Esophagus (tissue), 2 donors: ENCODE results near the gene SIGLEC14. TPM values are rescaled to one million over a fixed set of nuclear protein-coding genes. Genes with fewer than 3 reads are reported as not detected.

Experiments
- H3K27ac ChIP-seq, 2 donors: one replicate each; pipeline ENCODE4 v1.5.1; 2013; ENCODE audit warnings: low read depth in 2 of 2, mild to moderate bottlenecking in 2 of 2, inconsistent platforms in 1 of 2, low read length in 1 of 2, moderate library complexity in 1 of 2
- H3K27me3 ChIP-seq, 2 donors: one replicate each; pipeline ENCODE4 v1.6.1; 2013; ENCODE audit warnings: low read length in 2 of 2, control low read depth in 1 of 2, mild to moderate bottlenecking in 1 of 2; ENCODE audit not compliant: insufficient read depth in 2 of 2, control insufficient read depth in 1 of 2
- H3K36me3 ChIP-seq, 2 donors: one replicate each; pipeline ENCODE4 v1.6.1; 2013; ENCODE audit warnings: low read length in 1 of 2; ENCODE audit not compliant: control insufficient read depth in 2 of 2, insufficient read depth in 2 of 2
- H3K4me1 ChIP-seq, 2 donors: one replicate each; pipeline ENCODE4 v1.6.1; 2013; ENCODE audit warnings: low read length in 1 of 2; ENCODE audit not compliant: control insufficient read depth in 2 of 2, insufficient read depth in 2 of 2
- H3K4me3 ChIP-seq, 2 donors: one replicate each; pipeline ENCODE4 v1.5.1; 2013; ENCODE audit warnings: low read length in 2 of 2, mild to moderate bottlenecking in 2 of 2, low read depth in 1 of 2, moderate library complexity in 1 of 2
- H3K9me3 ChIP-seq, 2 donors: one replicate each; pipeline ENCODE4 v1.6.1; 2013; ENCODE audit warnings: mild to moderate bottlenecking in 2 of 2, low read depth in 1 of 2, low read length in 1 of 2, moderate library complexity in 1 of 2; ENCODE audit not compliant: control insufficient read depth in 2 of 2, insufficient read depth in 1 of 2
- WGBS, 2 donors: extraction: QIAGEN DNeasy Blood & Tissue Kit; methylation state at CpG; one replicate each; pipeline ENCODE4 v1.1.7; 2013; 5-methylcytosine and 5-hydroxymethylcytosine counted together
- polyA plus RNA-seq, 2 donors: library from polyadenylated mRNA; stranded (reverse); fragments of 200-250 nt; gene quantifications; one replicate each; pipeline ENCODE4 v1.2.3, GENCODE V29; 2013
- donor health status: healthy with polysubstance abuse.
- donor health status: Bipolar disorder and iron deficiency.

Gene SIGLEC14
- polyA plus RNA-seq, 2 donors, result 0.11 to 0.26 TPM

DNA sequence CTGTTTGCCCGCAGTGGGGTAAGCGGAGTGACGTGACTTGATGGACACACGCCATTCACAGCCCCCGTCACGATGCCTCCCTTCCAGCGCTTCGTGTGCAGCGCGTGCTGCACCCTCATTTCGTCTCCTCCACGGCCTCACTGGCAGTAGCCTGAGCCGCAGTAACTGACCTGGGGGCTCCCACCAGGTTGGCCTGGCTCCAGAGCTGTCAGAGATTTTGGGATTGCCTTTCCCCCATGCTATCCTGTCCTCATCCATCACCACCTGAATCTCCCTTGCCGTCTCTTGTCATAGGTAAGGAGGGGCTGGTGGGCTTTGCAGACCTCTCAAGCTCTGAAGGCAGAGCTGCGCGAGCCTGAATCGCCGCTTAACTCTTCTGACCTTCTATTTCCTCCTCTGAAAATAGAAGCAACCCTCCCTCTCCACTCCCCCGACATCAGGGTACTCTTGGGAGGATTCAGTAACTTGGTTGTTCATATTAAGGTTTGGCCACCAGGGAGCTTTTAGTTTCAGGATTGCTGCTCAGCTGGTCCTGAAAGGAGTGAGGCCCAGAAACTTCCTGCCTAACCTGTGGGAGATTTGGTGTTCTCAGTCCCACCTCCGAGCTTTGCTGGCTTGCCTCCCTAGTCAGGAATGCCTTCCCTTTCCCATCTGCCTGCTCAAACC, 44.3 kb downstream of the SIGLEC14 start:
- H3K4me1 ChIP-seq, result no peaks in the 10 kb centered on the region
- no peak overlapping the region for H3K4me3 ChIP-seq
- WGBS, 2 donors, result 89 to 90% methylated on average over 20 of the region's 20 CpGs
- peaks cover 0 to 5% of the 10 kb centered on the region in 2 donors for H3K9me3 ChIP-seq
- no peak overlapping the region for H3K27ac ChIP-seq
- no peaks in the 10 kb centered on the region for H3K36me3 ChIP-seq
- no peaks in the 10 kb centered on the region for H3K27me3 ChIP-seq

DNA sequence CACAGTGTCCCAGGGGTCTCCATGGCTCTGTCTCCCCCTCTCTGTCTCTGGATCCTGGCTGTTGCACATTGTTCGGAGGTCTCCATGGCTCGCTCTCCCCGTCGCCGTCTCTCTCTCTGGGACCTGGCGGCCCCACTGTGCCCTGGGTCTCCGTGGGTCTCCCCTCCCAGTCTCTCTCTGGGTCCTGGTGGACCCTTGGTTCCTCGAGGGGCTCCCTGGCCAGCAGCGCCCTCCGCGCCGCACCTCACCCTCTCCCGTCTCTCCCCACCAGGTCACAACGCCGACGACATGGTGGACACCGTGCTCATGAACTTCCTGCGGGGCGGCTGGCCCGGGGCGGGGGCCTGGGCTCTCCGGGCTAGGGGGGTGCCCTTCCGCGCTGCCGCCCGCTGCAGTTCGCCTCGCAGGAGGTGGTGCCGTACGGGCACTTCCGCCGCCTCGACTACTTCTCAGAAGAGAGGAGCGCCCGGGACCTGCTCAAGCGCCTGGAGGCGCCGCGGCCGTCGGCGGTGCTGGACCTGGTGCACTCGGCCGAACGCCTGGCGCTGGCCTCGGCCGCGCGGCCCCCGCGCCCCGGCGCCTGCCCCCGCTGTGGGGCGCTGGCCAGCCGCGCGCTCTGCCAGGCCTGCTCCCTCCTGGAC, 45.6 kb downstream of the SIGLEC14 start:
- no peak overlapping the region for H3K27ac ChIP-seq

DNA sequence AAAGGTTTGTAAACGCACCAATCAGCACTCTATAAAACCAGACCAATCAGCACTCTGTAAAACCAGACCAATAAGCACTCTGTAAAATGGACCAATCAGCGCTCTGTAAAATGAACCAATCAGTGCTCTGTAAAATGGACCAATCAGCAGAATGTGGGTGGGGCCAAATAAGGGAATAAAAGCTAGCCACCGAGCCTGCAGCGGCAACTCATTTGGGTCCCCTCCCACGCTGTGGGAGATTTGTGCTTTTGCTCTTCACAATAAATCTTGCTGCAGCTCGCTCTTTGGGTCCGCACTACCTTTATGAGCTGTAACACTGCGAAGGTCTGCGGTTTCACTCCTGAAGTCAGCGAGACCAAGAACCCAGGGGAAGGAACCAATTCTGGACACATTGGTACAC, 47.5 kb downstream of the SIGLEC14 start:
- Histone ChIP-seq H3K9me3 (peaks cover 0 to 5% of the 10 kb centered on the region in 2 donors), H3K4me1 (peaks cover 0 to 4% of the 10 kb centered on the region in 2 donors), H3K27ac (no peak overlapping the region), H3K27me3 (no peaks in the 10 kb centered on the region), H3K4me3 (no peak overlapping the region), H3K36me3 (no peaks in the 10 kb centered on the region)
- 94 to 98% methylated on average over 10 of the region's 10 CpGs for WGBS, 2 donors

More for the DNA sequence above, 45.6 kb downstream of the SIGLEC14 start:
- Histone ChIP-seq H3K4me3 (no peak overlapping the region), H3K9me3 (peaks cover 0 to 5% of the 10 kb centered on the region in 2 donors), H3K4me1 (no peaks in the 10 kb centered on the region), H3K27me3 (no peaks in the 10 kb centered on the region), H3K36me3 (no peaks in the 10 kb centered on the region)
- WGBS, 2 donors, result 20 to 22% methylated on average over 48 to 59 of the region's 59 CpGs

DNA sequence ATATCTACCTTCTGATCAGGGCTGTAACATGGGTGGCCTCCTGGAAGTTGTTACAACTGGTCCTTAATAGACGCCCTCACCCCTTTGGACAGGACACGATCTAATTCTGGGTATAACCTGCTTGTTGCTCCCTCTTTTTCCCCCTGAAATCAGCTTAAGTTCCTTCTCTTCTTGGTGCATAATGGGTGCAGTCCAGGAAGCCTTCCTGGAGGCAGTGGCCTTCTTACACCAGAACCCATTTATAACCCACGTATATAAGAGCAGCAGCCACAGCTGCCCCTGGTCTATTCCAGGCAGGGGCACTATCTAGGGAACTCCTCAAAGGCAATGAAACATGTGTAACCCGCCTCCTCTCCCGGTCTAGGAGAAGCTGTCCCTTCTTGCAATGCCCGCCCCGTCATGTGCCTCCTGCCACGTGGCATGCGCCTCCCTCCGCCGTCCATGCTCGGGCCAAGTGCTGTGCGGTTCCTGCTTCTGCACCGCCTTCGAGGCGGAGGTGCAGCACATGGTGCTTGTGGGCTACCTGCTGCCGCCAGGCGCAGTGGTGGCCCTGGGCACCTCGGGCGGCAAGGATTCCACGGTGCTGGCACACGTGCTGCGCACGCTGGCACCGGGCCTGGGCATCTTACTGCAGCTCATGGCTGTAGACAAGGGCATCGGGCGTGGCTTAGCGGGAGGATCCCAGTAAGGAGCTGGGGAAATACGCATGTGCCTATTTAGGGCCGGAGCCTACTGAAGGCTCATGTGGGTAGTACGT, 48.3 kb downstream of the SIGLEC14 start:
- peaks cover 0 to 5% of the 10 kb centered on the region in 2 donors for H3K9me3 ChIP-seq
- H3K36me3 ChIP-seq, result no peaks in the 10 kb centered on the region
- WGBS, 2 donors, result 94 to 95% methylated on average over 31 of the region's 31 CpGs
- H3K4me1 ChIP-seq, result peaks cover 0 to 10% of the 10 kb centered on the region in 2 donors
- no peak overlapping the region for H3K4me3 ChIP-seq
- H3K27me3 ChIP-seq, result no peaks in the 10 kb centered on the region
- H3K27ac ChIP-seq, result no peak overlapping the region

DNA sequence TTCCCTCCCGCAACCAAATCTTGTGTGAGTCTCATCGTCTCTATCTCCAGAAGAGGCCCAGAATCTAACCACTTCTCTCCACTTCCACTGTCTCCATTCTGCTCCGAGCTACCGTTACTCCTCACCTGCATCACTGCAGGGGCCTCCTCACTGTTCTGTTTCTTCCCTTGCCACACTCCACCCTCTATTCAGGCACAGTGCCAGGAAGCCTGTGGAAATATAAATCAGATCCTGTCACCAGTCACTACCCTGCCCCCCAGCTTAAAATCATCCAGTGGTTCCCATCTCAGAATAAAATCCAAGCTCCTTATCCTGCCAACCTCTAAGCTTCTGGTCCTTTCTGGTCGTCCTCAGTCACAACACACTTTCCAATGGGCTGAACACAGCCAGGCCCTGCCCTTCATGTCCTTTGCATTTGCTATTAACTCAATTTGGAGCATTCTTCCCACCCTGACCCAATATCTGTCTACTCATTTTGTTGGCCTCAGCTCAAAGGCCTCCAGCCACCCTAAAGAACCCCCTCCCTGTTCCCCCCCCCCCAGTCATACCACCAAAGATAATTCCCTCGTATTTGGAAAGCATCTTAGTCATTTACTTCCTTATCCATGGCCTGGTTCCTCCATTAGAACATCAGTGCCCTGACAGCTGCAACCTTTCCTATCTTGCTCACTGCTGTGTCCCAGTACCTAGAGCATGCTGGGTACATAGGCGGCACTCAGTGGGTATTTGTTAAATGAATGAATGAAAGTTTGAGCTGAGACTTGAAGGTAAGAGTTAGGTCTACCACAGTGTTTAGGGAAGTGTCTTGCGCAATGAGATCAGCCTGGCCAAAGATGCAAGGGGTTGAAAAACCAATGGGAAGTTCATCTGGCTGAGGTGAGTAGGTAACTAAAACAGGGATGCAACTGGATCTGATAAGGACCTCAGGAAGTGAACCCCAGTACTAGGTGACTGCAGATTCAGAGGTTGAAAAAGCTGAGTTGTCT, 51.1 kb downstream of the SIGLEC14 start:
- peaks cover 0 to 5% of the 10 kb centered on the region in 2 donors for H3K9me3 ChIP-seq
- no peaks in the 10 kb centered on the region for H3K36me3 ChIP-seq
- H3K27ac ChIP-seq, result no peak overlapping the region
- no peaks in the 10 kb centered on the region for H3K27me3 ChIP-seq
- H3K4me3 ChIP-seq, result peak overlapping the region; percentile 60 to 64
- peaks cover 0 to 14% of the 10 kb centered on the region in 2 donors for H3K4me1 ChIP-seq
- 86 to 88% methylated on average over 8 of the region's 8 CpGs for WGBS, 2 donors

DNA sequence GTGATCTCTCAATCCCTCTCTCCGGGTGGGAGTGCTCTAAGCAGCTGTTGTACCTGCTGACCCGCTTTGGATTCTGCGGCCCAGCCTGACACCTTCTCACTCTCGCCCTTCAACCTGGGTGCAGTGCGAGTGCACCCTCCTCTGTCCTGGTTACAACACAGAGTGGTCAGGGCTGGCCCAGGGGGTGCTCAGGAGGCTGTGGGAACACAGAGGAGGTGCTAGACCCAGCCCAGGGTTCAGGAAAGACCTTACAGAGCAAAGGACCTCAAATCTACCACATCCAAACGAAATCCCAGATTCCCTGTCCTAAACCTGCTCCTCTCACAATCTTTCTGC, 51.9 kb downstream of the SIGLEC14 start:
- Histone ChIP-seq H3K36me3 (no peaks in the 10 kb centered on the region), H3K4me3 (peak overlapping the region; percentile 60 to 64), H3K27me3 (no peaks in the 10 kb centered on the region), H3K9me3 (peaks cover 0 to 5% of the 10 kb centered on the region in 2 donors), H3K27ac (peak overlapping the region in 1 of 2 donors; percentile 62), H3K4me1 (peaks cover 0 to 14% of the 10 kb centered on the region in 2 donors)
- 16 to 17% methylated on average over 6 of the region's 6 CpGs for WGBS, 2 donors

DNA sequence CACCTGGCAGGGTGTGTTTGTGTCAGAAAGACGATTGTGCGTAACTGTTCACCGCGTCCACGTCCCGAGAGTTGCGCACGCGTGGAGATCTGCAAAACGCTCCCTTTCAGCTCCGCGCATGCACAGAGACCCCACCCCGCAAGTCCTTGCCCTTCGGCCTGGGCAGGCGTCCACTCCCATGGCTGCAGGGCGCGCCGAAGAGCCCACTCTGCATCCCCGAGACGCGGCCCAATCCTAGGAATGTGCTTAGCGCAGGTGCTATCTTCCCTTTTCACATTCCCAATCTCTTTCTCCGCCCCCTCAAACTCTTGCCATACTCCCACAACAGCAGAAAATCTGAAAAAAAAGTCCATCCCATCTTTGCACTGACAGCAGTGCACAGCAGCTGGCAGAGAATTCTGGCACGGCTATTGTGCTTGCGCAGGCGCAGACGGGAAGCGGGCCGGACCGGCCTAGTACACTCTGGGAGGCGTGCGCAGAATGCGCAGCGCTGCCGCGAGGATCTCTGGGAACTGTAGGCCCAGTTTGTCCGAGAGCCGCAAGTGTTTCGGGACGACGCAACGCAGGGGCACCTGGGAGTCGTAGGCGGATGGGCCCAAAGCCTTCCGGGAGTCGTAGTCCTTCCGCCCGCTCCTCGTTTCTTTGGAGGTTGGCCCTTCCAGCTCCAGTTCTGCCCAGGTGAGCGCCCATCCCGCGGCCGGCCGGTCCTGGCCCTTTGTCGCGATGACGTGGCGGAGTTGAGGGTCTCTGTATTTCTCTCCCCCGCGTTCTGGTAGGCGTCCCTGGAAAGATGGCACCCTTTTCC, 52.5 kb downstream of the SIGLEC14 start:
- peak overlapping the region; percentile 69 to 74 for H3K4me3 ChIP-seq
- H3K27me3 ChIP-seq, result no peaks in the 10 kb centered on the region
- 1% methylated on average over 61 of the region's 61 CpGs for WGBS, 2 donors
- peaks cover 0 to 14% of the 10 kb centered on the region in 2 donors for H3K4me1 ChIP-seq
- no peaks in the 10 kb centered on the region for H3K36me3 ChIP-seq
- H3K27ac ChIP-seq, result peak overlapping the region in 1 of 2 donors; percentile 62
- peaks cover 0 to 5% of the 10 kb centered on the region in 2 donors for H3K9me3 ChIP-seq

DNA sequence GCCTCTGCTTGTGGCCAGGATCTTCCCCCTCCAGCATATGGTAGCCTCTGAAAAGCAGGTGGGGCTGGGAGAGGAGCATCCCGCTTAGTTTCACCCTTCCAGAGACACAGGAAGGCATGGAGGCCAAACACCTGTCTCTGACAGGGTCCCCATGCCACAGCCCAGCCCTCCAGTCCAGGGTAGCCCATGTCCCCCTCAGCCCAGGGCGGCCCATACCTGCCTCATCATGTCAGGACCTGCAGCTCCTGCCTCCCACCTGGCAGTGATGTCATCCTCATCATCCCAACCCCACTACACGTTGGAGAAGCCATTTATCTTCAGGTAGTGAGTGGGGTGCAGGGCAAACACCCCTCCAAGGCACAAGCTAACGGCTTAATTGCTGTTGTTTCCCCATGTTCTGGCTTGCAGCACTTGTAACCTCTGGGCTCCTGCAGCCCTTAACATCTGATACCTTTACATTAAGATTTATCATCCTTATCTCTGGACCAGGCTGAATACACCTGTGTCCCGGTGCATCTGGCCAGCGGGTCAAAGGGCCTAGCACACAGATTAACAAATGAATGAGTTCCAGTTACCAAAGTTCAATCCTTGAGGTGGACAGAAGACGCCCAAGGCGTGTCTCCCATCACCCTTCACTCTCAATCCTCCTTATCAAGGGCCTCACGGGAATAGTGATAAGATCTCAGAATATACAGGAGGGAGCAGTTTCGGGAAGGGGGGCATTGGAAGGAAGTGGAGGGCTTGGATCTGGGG, 53.3 kb downstream of the SIGLEC14 start:
- no peak overlapping the region for H3K27ac ChIP-seq
- 22 to 30% methylated on average over 10 of the region's 10 CpGs for WGBS, 2 donors

More for the DNA sequence above, 53.3 kb downstream of the SIGLEC14 start:
- H3K4me1 ChIP-seq, result peaks cover 0 to 14% of the 10 kb centered on the region in 2 donors
- H3K36me3 ChIP-seq, result no peaks in the 10 kb centered on the region
- H3K9me3 ChIP-seq, result peaks cover 0 to under 1% of the 10 kb centered on the region in 2 donors
- H3K4me3 ChIP-seq, result peak overlapping the region; percentile 69 to 74
- no peaks in the 10 kb centered on the region for H3K27me3 ChIP-seq
